ENCODE data around the gene KRTAP12-3. TPM values are rescaled to one million over a fixed set of nuclear protein-coding genes. Genes with fewer than 3 reads are reported as not detected.

Gene KRTAP12-3
- polyA plus RNA-seq, 1 experiment = not detected

GRCh38 chr21:44697811-44698734, 40.3 kb downstream of the KRTAP12-3 start:
- Histone ChIP-seq H3K9me3 (ENCODE audit: control insufficient read depth, insufficient read depth, low read length) (no peaks in the 10 kb centered on the region; the same call in 1 of the 2 replicates), H3K27ac (ENCODE audit: low read depth, low read length) (no peak overlapping the region), H3K27me3 (ENCODE audit: control insufficient read depth, insufficient read depth, low read length) (peaks cover 31% of the 10 kb centered on the region), H3K4me3 (ENCODE audit: low read depth, low read length) (no peak overlapping the region)
- POLR2A ChIA-PET = no interaction called here
- TF ChIP-seq, protein P1, sequence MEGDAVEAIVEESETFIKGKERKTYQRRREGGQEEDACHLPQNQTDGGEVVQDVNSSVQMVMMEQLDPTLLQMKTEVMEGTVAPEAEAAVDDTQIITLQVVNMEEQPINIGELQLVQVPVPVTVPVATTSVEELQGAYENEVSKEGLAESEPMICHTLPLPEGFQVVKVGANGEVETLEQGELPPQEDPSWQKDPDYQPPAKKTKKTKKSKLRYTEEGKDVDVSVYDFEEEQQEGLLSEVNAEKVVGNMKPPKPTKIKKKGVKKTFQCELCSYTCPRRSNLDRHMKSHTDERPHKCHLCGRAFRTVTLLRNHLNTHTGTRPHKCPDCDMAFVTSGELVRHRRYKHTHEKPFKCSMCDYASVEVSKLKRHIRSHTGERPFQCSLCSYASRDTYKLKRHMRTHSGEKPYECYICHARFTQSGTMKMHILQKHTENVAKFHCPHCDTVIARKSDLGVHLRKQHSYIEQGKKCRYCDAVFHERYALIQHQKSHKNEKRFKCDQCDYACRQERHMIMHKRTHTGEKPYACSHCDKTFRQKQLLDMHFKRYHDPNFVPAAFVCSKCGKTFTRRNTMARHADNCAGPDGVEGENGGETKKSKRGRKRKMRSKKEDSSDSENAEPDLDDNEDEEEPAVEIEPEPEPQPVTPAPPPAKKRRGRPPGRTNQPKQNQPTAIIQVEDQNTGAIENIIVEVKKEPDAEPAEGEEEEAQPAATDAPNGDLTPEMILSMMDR (IDR thresholded peaks at IDR 0.05; ENCODE audit: low read depth, low read length) = no peak
- CTCF ChIA-PET = no interaction called here
- DNase-seq (ENCODE audit: low read depth, low spot score) = no peak

DNA sequence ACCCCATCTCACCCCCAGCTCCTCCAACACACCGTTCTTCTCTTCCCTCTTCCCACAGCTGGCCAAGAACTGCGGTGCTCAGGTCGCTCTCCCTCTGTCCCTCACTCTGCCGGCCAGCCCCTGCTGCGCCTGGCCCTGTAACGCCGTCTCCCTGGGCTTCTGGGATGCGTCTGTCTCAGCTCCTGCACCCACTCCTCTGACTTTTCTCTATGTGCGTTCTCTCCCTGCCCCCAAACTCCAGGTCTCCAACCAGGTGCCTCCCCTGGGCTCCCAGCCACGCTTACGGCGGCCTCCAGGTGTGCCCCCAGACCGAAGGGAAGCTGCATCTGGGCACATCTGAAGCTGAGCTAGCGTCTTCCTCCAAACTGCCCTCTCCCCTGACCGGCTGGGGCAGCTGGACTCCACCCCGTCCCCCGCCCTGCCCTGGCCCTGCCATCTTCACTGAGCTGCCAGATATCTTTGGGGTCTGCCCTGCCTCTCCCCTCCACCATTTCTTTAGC, 41.8 kb downstream of the KRTAP12-3 start:
- ChIA-PET CTCF (no interaction called here), POLR2A (no interaction called here)
- H3K4me3 ChIP-seq (ENCODE audit: low read depth, low read length) = no peak overlapping the region
- no peak for DNase-seq (ENCODE audit: low read depth, low spot score)
- TF ChIP-seq, protein P1 (IDR thresholded peaks at IDR 0.05; ENCODE audit: low read depth, low read length) = no peak
- H3K27me3 ChIP-seq (ENCODE audit: control insufficient read depth, insufficient read depth, low read length) = peaks cover 43% of the 10 kb centered on the region
- H3K9me3 ChIP-seq (ENCODE audit: control insufficient read depth, insufficient read depth, low read length) = no peaks in the 10 kb centered on the region; the same call in 1 of the 2 replicates
- no peak overlapping the region for H3K27ac ChIP-seq (ENCODE audit: low read depth, low read length)

GRCh38 chr21:44700101-44701022, 42.6 kb downstream of the KRTAP12-3 start:
- DNase-seq (ENCODE audit: low read depth, low spot score) = no peak
- Histone ChIP-seq H3K9me3 (ENCODE audit: control insufficient read depth, insufficient read depth, low read length) (no peaks in the 10 kb centered on the region; the same call in 1 of the 2 replicates), H3K27ac (ENCODE audit: low read depth, low read length) (no peak overlapping the region), H3K27me3 (ENCODE audit: control insufficient read depth, insufficient read depth, low read length) (peaks cover 46% of the 10 kb centered on the region), H3K4me3 (ENCODE audit: low read depth, low read length) (no peak overlapping the region)
- ChIA-PET CTCF (no interaction called here), POLR2A (no interaction called here)
- TF ChIP-seq, protein P1 (IDR thresholded peaks at IDR 0.05; ENCODE audit: low read depth, low read length) = no peak

GRCh38 chr21:44701023-44701400, 43.3 kb downstream of the KRTAP12-3 start:
- no peak overlapping the region for H3K27ac ChIP-seq (ENCODE audit: low read depth, low read length)
- H3K27me3 ChIP-seq (ENCODE audit: control insufficient read depth, insufficient read depth, low read length) = peaks cover 48% of the 10 kb centered on the region
- DNase-seq (ENCODE audit: low read depth, low spot score) = no peak
- H3K9me3 ChIP-seq (ENCODE audit: control insufficient read depth, insufficient read depth, low read length) = no peaks in the 10 kb centered on the region; the same call in 1 of the 2 replicates
- ChIA-PET CTCF (no interaction called here), POLR2A (no interaction called here)
- H3K4me3 ChIP-seq (ENCODE audit: low read depth, low read length) = no peak overlapping the region
- TF ChIP-seq, protein P1 (IDR thresholded peaks at IDR 0.05; ENCODE audit: low read depth, low read length) = no peak
